Activated CD8-positive, alpha-beta memory T cell treated with anti-CD3 and anti-CD28 coated beads, Interleukin-2, amount 50 U/mL, for 48 hours (primary cell): ENCODE measurements around the gene BAAT.

Source experiments
- DNase-seq: peaks from one replicate; pipeline ENCODE4 v3.0.0-alpha.2; 2020

BAAT gene

DNA sequence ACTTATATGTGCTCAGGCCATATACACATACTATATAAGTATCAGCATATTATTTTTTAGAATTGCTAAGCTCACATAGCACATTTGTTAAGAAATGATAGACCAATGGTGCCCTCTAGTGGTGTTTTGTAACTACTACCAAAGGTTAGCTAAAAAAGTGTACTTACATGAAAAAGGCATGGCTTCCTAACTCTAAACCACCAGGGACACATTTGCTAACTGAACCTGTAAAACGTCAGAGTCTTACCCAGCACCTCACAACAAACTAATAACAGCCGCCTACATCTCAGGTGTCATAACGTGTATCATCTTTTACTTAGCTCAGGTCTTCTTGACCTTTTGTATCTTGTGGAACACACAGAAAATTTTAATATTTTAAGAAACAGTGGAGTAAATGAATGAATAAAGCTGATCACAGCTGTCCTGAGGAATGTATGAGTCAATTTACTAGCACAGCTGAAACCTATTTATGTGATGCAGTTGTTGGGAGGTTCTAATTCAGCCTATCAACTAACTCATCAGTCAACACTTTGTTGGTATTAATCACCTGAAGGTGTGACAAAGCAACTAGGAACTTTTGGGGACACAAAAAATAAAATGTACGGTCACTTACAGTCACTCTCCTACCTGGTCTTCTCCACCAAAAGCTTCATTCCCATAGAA is 72.9 kb downstream of the BAAT start:
- DNase-seq, result no peak

DNA sequence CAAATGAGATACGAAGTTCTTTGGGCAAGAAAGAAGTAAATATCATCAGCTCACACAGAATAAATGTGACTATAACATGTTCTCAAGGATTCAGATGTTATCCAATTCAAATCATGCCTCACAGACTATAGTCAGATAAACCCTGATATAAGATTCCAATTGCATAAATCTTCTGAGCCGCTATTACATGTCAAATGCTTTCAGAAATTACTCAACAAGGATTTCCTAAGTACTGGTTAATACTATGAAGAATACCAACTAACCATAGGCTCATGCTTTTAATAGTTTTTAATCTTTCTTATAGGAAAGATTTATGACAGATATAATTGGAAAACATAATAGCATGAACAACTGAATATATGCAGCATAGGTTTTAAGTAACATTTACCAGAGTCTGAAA is 73.6 kb downstream of the BAAT start:
- DNase-seq, result no peak
